Dermis microvascular lymphatic vessel endothelial cell (primary cell): ENCODE results near the gene WDR62. TPM values are rescaled to one million over a fixed set of nuclear protein-coding genes. Genes with fewer than 3 reads are reported as not detected.
"Not testable (repeated sequence)": the region's sequence is repeated elsewhere in the genome, so short reads cannot be mapped to it uniquely, and the experiment has no call there.

Experiments
- DNase-seq, 2 donors: peaks; one replicate each; pipeline versions ENCODE4 v3.0.0 to v3.0.0-alpha.2; 2010; ENCODE audit warnings: low read depth in 2 of 2
- total RNA-seq: library from RNA; depleted of rRNA; stranded (reverse); fragments of >200 nt; gene quantifications from 2 replicates; pipeline ENCODE4 v1.2.1, GENCODE V29; 2014

WDR62 gene
- total RNA-seq, 1 donor from 2014 or later: 2.7 TPM

DNA sequence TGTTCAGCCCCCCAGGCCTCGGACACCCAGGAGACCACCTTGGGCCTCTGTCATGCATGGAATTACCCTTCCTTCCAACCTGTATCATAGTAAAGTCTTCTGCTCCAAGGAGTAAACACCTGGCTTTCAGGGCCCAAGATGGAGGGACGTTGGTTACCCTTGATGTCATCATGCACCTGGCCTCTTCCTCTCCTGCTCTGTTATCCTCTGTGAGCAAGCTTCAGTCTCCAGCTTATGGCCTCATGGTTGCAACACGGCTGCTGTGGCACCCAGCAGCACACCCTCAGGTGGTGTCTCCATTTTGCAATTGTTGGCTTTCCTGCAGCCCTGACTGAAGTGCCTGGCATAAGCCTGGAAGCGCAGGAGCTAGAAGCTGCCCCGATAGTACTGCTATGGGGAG, 52.3 kb downstream of the WDR62 start:
- no peak for DNase-seq

DNA sequence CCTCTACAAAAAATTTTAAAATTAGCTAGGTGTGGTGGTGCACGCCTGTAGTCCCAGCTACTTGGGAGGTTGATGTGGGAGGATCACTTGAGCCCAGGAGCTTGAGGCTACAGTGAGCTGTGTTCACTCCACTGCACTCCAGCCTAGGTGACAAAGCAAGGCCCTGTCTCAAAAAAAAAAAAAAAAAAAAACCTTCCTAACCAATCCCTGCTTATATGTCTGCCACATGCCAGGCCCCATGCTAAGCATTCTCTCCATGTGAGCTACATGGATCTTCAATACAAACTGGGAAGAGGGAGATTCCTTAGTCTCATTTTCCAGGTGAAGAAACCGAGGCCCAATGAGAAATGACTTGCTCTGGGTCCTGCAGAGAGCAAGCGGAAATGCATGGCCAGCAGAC, 54.0 kb downstream of the WDR62 start:
- no peak for DNase-seq

DNA sequence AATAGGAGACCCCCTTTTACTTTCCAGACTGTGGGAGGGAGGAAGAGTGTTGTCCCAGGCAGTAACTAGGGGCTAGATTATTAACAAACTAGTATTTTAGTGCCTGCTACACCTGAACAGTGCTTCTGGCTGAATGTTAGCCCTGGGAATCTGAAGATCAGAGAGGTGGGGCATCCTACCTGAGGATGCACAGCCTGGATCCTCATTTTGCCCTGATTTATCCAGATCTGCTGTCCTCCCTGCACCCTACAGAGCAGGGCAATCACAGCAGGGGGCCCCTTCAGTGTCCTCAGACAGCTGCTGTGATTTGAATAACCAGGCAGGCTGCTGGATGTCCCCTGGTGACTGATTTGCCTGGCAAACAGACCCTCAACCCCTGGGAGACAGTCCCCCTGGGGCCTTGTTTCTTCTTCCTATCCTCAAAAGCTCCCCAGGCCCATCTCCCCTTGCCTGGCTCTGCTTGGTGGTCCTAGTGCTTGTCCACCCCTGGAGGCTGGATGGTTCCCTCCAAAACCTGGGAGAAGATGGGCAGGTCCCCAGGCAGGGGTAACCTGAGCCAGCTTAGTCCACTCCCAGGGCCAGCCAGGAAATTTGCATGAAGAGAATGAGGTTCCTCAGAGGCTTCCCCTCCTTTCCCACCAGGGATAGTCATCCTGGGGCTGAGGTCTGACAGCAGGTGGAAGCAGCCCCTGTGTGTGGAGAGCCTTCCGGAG, 55.9 kb downstream of the WDR62 start, which contains the start of gene OVOL3:
OVOL3 (plus strand) TSS at position 657 of the 713 bp plus-strand sequence. CDS start 60 bp downstream, outside the sequence.
- no peak for DNase-seq

DNA sequence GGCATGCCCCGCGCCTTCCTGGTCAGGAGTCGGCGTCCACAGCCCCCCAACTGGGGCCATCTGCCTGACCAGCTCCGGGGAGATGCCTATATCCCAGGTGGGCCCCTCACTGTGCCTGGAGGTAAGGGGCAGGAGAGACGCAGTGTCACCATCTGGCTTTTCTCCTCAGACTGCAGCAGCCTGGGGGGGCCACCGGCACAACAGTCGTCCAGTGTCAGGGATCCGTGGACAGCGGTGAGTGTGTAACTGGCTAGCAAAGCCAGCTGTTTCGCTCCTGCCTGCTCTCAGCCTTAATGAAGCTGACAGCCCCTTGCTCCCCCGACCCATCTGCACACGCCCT, 56.5 kb downstream of the WDR62 start:
- DNase-seq: no peak

DNA sequence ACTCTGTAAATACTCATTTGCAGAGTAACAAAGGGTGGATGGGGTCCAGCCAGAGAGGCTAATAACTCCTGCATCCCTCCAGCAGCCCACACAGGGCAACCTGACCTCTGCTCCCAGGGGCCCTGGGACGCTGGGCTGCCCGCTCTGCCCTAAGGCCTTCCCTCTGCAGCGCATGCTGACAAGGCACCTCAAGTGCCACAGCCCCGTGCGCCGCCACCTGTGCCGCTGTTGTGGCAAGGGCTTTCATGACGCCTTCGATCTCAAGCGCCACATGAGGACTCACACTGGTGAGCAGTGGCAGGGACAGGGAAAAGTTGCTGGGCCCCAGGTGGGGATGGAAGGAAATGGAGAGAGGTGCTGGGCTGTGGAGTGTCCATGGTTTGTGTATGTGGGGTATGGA, 58.0 kb downstream of the WDR62 start:
- no peak for DNase-seq

DNA sequence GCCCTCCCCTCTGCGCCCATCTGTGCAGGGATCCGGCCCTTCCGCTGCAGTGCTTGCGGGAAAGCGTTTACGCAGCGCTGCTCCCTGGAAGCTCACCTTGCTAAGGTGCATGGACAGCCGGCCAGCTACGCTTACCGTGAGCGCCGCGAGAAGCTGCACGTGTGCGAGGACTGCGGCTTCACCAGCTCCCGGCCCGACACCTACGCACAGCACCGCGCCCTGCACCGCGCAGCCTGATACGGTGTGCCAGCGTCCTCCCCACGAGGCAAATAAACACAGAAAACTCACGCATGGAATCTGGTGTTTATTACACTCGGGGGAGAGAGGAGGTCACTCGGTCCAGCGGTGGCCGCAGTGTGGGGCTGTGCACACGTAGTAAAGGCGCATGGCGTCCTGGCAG, 58.7 kb downstream of the WDR62 start:
- DNase-seq: no peak

DNA sequence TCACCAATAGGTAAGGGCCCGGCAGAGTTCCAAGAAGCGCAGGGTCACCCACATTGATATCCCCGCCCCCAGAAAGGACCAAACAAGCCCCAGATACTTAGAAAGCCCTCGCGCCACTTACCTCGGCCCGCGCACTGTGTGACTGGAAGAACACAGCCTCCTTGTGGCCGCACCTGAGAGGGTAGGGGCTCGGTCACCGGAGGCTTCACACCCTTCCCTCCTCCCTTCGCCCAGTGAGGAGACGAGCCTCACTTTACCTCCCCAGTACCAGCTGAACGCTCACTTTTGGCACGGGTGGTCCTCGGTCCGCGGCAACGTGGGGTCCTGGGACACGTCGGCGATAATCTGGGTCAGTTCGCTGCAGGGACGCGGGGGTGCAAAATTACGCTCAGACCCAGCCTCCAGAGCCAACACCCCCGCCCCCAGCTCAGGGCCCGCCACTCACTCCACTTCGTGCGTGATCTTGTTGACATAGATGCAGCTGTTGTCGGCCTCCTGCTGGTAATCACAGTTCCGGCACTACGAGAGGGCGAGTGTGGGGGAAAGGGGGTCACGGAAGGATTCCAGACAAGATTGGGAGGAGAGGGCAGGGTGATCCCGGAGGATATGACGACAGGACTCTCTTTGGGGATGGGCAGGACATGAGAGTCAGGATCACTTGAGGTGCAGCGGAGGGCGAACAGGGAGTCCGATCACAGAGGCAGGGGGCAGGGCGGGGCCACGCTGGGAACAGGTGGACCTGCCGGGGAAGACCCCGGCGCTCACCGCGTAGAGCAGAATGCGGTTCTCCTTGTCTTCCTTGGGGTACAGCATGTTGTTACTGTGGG, 59.4 kb downstream of the WDR62 start:
- DNase-seq: peak; percentile 14 to 39

DNA sequence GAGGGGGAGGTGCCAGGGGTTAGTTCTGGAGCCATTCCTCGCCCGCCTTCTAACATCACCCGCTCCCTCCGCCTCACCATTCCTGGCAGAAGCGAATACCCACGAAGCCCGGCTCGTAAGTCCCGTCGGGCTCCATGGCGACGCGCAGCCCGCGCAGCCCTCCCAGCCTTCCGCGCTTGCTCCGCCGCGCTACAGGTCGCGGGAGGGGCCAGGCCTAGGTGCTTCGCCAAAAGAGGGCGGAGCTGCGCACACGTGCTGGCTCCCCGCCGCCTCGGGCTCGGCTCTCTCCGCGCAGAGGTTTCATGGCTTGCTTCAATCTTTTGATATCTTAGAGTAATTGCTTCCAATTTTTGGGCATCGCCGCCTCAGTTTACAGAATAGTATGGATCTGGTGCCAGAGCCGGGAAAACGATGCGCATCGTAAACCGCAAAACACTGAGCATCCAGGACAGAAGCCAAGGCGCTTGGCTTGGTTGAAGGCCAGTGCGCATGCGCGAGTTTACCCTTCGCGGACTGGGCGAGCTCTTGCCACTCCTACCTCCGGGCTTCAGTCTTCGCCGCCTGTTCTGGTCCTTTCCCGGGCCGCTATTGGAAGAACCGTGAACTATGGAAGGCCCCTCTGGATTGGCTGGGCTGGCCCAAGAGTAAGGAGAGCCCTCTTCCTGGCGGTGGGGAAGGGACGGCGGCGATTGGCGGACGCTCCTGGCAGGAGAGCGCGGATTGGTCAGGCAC, 60.2 kb downstream of the WDR62 start, which contains the start of gene POLR2I:
POLR2I (minus strand) TSS at position 155 of the 732 bp plus-strand sequence; CDS start at position 136, 19 bp downstream.
- peak; percentile 99 to 100 for DNase-seq

DNA sequence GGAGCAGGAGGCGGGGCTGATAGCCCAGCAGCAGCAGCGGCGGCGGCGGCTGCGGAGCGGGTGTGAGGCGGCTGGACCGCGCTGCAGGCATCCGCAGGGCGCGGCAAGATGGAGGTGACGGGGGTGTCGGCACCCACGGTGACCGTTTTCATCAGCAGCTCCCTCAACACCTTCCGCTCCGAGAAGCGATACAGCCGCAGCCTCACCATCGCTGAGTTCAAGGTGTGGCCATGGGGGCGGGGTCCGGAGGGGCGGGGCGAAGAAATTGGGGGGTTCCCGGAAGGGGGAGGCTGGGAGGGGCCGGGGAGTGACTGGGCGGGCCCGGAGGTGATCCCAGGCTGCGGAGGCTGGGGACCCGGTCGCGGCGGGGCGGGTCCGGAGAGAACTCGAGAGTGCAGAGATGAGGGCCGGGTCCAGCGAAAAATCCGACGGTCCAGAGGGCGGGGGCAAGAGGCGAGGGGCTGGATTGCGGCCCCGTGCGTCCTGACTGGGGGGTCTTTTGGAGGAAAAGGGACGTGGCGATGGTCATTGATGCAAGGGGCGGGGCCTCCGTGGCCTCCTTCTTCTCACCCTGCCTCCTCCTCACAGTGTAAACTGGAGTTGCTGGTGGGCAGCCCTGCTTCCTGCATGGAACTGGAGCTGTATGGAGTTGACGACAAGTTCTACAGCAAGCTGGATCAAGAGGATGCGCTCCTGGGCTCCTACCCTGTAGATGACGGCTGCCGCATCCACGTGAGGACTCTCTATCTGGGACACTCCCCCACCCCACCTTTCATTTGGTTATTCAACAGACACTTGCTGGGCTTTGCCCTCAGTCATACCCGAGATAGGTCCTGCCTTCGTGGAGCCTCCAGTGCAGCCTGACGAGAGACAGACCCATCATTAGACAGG, 61.0 kb downstream of the WDR62 start, which contains the start of gene TBCB:
TBCB (plus strand) TSS at position 16 of the 891 bp plus-strand sequence; CDS start at position 109, 93 bp downstream.
- DNase-seq: no peak

DNA sequence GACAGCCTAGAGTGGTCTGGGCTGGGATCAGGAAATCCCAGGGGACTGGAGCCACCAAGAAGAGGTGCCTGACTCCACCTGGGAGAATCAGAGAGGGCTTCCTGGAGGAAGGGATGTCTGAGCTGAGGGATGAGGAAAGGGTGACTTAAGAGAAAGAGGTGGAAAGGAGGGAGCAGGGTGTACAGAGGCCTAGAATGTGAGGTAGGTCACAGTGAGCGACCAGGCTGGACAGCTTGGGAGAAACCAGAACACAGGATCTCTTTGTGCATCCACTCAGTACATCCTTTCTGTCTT, 61.6 kb downstream of the WDR62 start:
- no peak for DNase-seq

DNA sequence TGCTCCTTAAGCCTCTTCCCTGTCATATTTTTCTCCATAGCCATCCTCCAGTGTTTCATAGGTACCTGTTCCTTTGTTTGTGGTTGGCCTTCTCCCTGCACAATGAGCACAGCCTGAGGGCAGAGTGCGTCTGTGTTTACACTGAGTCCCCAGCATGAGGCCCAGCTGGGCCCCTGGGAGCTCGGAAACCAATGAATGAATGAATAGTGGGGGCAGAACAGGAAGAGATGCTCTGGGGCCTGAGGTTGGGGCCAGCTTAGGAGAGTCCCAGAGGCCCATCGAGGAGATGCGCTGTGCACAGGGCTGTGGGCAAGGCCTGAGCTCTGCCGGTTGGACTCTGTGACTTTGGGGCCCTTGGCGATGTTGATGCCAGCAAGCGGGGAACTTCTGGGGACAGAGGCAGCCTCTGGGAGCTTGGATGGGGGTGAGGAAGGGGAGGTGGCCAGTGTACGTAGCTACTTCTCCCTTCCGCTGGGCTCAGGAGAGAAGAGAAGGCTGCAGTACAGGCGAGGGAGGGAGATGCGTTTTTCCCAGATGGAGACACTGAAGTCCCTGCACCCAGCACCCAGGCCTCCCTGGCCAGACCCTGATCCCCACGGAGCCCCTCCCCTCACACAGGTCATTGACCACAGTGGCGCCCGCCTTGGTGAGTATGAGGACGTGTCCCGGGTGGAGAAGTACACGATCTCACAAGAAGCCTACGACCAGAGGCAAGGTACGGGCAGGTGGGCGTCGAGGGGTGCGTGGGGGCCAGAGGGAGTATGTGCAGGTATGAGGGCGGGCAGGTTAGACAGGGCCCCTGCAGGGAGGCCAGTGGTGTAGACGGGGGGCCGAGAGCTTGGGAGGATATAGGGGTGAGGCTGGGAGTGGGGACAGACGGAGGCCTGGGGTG, 65.6 kb downstream of the WDR62 start:
- DNase-seq: no peak

DNA sequence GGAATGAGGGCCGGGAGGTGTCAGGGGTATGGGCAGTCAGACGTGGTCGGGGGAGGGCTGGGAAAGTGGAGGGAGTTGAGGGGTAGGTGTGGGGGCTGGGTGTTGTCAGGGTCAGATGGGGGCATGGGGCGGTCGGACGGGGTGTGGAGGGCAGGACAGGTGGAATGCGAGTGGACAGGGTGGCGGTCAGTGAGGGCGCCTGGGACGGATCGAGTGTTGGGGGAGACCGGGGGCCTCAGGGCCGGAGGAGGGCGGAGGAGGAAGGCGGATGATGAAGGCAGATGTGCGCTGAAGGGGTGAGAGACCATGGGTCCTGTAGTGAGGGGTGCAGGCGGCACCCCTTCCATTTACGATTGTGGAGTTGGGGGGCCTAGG, 66.3 kb downstream of the WDR62 start:
- no peak for DNase-seq

DNA sequence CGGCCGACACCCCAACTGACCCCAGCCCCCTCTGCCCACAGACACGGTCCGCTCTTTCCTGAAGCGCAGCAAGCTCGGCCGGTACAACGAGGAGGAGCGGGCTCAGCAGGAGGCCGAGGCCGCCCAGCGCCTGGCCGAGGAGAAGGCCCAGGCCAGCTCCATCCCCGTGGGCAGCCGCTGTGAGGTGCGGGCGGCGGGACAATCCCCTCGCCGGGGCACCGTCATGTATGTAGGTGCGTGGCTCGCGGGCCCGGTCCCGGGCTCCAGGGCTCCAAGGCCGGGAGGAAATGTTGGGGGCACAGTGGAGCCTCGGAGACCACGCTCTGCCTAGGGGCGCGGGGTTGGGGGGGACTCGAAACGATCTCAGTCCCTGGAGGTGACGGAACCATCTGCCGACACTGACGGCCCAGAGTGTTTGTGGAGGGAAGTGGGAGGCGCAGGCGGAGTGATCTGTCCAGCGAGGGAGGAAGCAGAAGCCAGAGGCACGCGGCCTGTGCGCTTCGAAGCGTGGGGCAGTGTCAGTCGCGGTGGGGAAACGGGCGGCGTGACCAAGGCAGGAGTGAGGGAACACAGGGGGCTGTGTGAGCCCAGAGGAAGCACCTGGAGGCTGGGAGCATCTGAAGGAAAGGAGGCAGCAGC, 66.9 kb downstream of the WDR62 start:
- no peak for DNase-seq

DNA sequence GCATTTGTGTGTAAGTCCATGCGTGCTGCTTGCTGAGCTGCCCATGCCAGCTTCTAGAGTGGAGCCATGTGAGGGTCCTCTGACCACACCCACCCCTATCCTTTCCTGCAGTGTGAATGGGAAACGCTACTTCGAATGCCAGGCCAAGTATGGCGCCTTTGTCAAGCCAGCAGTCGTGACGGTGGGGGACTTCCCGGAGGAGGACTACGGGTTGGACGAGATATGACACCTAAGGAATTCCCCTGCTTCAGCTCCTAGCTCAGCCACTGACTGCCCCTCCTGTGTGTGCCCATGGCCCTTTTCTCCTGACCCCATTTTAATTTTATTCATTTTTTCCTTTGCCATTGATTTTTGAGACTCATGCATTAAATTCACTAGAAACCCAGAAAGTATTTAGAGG, 70.9 kb downstream of the WDR62 start:
- DNase-seq: no peak

DNA sequence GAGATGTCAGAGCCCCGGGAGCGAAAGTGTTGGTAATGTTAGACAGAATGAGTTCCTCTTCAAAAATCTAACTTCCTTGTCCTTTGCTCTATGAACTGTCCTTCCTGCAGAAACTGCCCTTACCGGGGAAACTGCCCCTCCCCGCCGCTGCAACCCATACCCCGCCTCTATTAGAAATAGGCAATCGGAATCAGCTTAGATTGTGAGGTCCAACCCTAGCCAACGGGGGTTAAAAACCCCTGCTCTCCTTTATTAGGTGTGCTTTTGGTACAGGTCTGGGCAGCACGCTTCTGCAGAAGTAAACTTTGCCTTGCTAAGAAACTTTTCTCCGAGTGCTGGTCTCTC, 73.7 kb downstream of the WDR62 start:
- no peak for DNase-seq

DNA sequence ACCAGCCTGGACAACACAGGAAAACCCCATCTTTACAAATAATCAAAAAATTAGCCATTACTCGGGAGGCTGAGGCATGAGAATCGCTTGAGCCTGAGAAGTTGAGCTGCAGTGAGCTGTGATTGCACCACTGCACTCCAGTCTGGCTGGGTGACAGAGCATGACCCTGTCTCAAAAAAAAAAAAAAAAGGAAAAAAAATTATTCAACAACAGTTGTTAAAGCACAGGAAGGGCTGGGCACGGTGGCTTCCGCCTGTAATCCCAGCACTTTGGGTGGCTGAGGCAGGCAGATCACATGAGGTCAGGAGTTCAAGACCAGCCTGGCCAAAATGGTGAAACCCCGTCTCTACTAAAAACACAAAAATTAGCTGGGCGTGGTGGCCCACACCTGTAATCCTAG, 76.5 kb downstream of the WDR62 start:
- DNase-seq: not testable (repeated sequence)

DNA sequence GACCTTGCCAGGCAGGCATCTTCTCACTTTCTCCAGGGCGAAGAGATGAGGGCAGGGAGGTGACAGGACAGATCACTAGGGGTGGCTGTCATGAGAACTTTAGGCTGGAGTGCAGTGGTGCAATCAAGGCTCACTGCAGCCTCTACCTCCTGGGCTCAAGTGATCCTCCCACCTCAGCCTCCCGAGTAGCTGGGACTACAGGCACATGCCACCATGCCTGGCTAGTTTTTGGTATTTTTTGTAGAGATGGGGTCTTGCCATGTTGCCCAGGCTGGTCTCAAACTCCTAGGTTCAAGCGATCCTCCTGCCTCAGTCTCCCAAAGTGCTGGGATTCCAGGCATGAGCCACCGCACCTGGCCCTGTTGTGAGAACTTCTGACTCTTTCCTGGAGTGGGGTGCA, 80.2 kb downstream of the WDR62 start:
- DNase-seq: not testable (repeated sequence)

DNA sequence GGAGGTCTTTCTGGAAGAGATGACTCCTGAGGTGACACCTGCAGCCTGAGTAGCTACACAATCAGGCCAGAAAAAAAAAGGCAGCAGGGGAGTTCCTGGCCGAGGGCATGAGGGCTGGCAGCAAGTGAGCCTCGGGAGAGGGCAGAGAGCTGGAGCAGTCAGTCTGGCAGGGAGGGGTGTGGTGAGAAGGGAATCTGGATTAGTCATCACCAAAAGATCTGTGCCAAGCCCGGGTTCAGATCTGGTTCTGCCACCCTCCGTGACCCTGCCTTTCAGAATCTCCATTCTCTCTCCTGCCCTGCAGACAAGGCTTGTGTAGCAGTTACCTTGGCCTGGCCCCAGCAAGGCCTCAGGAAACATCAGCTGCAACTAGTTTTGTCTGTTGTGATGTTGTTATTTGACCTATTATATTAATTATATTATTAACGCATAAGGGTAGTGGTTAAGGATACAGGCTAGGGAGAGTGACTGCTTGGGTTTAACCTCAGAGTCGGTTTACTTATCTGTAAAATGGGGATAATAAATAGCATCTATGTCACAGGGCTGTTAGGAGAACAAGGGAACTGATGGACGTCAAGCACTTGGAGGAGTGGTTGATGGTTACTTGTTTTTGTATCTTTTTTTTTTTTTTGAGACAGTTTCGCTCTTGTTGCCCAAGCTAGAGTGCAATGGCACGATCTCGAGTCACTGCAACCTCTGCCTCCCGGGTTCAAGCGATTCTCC, 82.4 kb downstream of the WDR62 start:
- peak in 1 of 2 donors; percentile 58 for DNase-seq

DNA sequence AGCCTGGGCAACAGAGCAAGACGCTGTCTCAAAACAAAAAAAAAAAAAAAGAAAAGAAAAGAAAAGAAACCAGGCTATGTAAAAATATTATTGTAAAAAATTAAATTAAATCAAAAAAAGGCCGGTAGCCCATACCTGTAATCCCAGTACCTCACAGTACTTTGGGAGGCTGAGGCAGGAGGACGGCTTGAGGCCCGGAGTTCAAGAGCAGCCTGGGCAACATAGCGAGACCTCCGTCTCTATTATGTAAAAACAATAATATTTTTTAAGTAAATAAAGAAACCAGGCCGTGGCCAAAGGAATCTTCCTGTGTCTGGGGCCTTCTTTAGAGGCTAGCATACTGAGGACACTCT, 84.4 kb downstream of the WDR62 start:
- no peak for DNase-seq
